GM19324 (cell line): Measurements from ENCODE around the gene SNPH.
"Not testable (repeated sequence)": the region's sequence is repeated elsewhere in the genome, so short reads cannot be mapped to it uniquely, and the experiment has no call there.

ENCODE experiments used
- ATAC-seq: cut with Tn5 transposase; IDR thresholded peaks from one replicate; pipeline ENCODE4 v1.9.1; 2021; ENCODE audit warnings: mild to moderate bottlenecking, moderate library complexity; ENCODE audit not compliant: unreplicated experiment, low FRiP score

The SNPH gene, protein sequence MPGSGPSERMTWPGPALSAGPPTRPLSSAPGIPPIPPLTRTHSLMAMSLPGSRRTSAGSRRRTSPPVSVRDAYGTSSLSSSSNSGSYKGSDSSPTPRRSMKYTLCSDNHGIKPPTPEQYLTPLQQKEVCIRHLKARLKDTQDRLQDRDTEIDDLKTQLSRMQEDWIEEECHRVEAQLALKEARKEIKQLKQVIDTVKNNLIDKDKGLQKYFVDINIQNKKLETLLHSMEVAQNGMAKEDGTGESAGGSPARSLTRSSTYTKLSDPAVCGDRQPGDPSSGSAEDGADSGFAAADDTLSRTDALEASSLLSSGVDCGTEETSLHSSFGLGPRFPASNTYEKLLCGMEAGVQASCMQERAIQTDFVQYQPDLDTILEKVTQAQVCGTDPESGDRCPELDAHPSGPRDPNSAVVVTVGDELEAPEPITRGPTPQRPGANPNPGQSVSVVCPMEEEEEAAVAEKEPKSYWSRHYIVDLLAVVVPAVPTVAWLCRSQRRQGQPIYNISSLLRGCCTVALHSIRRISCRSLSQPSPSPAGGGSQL

DNA sequence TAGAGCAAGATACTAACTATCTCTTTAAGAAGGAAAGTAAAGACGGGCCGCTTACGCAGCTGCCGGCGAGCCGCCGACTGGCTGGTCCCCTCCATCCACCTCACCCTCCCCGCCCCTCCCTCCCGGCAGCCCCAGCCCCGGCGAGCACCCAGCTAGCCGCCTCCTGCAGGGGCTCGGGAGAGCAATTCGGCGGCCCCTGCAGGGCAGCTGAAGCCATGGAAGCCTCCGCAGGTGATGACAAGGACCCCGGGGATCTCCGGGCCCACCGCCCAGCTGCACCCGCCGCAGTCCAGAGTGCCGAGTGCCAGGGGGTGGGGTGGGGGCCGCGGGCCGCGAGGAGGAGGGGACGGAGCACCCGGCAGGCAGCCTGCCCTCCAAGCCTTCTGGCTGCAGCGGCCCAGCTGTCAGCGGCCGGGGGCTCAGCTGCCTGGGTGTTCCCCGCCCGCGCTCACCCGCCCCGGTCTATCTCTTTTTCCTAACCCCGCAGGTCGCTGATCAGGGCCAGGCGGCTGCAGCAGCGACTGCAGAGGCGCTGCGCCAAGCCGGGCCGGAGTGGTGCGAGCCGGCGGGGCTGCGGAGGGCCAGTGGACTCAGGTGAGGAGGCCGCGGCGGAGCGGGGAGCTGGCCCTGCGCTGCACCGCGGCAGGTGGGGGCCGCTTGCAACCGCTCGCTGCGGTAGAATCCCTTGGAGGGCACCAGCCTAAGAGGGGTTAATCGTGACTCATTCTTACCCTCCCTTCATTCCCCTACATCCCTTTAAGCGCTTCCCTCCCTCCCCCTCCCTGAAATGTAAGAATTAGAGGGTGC is at the start of gene SNPH:
TSS of gene SNPH (plus strand) at position 128 of the 807 bp plus-strand sequence. CDS start 29,946 bp downstream, outside the sequence.
- ATAC-seq, result no peak

DNA sequence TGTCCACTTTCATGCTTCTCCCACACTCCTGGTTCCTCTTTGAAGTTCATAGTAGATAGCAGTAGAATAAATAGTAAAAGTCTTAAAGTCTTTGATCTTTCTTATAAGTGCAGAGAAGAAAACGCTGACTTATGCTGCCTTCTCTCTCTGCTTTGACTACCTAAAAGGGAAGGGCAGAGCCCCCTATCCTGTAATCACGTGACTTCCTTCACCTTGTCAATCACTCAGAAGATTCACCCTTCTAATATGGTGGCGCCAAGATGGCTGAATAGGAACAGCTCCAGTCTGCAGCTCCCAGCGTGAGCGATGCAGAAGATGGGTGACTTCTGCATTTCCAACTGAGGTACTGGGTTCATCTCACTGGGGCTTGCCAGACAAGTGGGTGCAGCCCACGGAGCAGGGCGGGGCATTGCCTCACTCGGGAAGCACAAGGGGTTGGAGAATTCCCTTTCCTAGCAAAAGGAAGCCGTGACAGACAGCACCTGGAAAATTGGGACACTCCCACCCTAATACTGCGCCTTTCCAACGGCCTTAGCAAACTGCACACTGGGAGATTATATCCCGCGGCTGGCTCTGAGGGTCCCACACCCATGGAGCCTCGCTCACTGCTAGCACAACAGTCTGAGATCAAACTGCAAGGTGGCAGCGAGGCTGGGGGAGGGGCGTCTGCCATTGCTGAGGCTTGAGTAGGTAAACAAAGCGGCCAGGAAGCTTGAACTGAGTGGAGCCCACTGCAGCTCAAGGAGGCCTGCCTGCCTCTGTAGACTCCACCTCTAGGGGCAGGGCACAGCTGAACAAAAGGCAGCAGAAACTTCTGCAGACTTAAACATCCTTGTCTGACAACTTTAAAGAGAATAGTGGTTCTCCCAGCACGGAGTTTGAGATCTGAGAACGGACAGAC is 49.3 kb upstream of the SNPH start:
- ATAC-seq, result not testable (repeated sequence)

DNA sequence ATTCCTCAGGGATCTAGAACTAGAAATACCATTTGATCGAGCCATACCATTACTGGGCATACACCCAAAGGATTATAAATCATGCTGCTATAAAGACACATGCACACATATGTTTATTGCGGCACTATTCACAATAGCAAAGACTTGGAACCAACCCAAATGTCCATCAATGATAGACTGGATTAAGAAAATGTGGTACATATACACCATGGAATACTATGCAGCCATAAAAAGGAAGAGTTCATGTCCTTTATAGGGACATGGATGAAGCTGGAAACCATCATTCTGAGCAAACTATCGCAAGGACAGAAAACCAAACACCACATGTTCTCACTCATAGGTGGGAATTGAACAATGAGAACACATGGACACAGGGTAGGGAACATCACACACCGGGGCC is 43.3 kb upstream of the SNPH start:
- not testable (repeated sequence) for ATAC-seq

DNA sequence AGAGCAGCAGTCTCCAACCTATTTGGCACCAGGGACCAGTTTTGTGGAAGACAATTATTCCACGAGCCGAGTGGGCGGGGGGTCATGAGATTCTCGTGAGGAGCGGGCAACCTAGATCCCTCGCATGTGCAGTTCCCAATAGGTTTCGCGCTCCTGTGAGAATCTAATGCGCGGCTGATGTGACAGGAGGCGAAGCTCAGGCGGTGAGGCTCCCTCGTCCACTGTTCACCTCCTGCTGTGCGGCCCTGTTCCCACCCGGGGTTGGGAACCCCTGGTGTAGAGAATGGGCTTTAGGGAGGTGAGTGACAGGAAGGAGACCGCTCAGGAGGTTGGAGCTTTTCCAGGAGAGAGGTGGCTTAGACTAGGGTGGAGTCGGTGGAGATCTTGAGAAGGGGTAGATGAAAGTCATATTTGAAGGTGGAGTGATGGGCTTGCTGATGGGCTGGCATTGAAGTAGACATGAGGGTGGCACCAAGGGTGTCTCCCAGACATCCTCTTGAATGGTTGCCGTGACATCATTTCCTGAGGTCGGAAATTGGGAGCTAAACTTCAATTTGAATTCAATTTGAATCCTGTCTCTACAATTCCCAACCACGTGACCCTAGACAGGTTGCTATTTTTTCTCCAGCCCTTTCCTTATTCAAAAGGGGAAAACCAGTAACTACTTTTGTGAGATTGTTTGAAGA is 41.7 kb upstream of the SNPH start:
- no peak for ATAC-seq

DNA sequence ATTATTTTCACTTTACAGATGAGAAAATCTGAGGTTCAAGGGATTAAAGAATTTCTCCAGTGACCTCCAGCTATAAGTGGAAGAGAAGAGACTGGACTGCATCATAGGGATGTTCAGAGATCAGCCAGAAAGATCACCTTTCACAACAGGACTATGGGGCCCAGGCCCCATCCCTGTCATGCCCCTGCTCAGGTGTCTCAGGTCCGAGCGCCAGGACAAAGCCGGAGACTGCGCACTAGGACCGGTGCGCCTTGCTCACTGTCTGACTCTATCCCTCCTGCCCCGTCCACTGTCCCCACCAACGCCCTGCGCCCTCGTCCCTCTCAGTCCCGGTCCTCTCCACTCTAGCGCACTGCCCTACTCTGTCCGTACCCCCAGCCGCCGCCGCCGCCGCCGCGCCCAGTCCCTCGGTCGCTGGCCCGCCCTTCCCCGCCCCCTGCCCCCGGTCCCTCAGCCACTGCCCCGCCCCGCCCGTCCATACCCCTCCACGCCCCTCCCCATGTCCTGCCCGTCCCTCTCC is 40.8 kb upstream of the SNPH start:
- no peak for ATAC-seq

DNA sequence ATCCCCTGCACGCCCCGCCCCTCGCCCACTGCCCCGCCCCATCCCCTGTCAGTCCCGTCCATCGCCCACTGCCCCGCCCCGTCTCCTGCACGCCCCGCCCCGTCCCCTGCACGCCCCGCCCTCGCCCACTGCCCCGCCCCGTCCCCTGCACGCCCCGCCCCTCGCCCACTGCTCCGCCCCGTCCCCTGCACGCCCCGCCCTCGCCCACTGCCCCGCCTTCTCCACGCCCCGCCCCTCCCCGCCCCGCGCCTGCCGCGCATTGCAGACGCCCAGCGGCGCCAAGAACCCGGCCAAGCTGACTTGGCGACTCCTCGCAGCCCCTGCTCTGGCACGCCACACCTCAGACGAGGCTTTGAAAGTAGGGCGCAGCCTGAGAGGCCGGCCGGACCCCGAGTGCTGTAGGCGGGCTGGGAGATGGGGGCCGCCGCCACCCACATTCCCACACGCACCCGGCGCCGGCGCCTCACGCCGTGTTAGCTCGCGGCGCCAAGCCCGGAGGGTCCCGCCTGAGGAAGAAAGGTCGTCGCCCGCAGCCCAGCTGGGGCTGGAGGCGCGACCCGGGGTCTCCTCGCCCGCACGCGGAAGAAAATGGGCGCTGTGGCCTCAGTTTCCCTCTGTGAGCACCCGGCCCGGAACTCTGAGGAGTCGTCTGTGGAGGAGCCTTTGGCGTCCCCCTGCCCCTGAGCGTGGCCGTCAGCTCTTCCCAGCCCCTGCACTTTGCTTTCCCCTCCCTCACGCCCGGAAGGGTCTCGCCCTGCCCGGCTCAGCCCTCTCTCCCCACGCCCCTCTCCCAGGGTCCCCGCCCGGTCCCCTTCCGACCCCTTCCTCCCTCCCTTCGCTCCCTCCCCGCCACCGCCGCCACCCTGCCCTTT is 40.1 kb upstream of the SNPH start, which contains the start of gene RAD21L1:
TSS of gene RAD21L1 (plus strand) at position 262 of the 872 bp plus-strand sequence. CDS start 2,410 bp downstream, outside the sequence.
- no peak for ATAC-seq

DNA sequence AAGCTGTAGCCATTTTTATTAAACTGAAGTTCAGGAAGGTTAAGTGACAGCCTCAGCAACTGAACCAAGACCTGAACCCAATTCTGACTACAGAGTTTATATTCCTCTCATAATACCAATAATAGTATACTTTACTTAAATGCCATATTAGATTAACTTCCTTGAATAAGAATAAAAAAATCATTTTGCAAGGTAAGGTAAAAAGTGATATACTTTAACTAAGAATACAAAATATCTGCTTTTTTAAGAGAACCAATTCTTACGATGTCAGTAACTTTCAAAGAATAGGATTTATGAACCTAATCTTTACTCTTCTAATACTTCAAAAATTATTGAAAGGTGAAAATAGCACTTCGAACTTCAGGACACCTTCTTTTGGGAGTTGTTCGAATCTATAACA is 36.6 kb upstream of the SNPH start:
- no peak for ATAC-seq

DNA sequence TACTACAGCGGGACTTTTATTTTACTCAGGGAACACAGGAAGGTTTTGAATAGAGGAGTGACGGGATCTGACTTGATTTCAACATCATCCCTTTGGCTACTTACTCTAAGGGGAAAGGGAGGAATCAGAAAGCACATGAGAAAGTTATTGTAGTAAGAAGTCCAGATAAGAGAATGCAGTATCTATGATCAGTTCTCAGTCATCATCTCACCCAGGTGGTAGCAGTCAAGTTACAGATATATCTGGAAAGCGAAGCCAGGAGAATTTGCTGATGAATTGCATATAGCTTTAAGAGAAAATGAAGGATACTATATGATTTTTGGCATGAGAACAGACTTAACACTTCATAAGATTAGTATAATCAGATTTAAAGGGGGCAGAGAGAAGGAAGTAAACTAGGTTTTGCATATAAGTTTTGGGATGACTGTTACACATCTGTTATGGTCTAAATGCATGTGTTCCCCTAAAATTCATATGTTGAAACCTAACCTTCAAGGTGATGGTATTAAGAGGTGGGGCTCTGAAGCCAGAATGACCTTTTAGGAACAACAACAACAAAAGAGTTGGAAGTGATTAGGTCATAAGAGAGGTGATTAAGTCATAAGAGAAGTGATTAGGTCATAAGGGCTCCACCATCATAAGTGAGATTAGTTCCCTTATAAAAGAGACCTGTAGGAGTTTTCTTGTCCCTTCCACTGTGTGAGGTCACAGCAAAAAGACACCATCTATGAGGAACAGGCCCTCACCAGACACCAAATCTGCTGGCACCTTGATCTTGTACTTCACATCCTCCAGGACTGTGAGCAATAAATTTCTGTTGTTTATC is 33.6 kb upstream of the SNPH start:
- no peak for ATAC-seq

DNA sequence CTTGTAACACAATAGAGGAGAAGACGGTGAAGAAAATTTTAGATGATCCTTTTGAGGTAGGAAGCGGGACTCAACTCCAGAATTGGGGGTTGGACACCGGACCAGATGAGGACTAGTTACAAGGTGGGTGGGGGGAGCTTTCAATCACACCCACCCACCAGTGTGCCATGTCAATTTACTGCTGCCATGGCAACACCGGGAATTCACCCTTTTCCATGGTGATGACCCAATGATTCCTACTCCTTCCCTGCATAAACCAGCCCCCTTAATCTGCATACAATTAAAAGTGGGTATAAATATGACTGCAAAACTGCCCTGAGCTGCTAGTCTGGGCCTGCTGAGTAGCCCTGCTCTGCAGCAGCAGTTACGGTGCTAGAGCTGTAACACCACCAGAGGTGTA is 25.5 kb upstream of the SNPH start:
- no peak for ATAC-seq

DNA sequence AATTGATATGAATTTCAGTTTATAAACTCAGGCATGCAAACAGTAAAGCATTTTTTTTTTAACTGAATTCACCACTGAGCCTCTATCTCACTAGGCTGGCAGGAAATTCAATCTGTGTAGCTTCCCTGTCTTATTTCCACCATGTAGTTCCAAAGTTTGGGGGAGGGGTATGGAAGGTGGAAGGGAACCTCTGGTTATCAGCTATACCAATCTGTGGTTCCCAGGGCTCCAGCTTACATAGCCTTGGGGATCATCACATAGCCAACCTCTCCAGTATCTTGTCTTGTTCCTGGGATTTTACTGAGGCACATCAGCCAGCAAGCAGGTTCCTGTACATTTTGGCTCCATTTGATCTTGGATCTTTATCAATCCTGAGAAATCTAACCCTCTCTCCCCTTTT is 24.6 kb upstream of the SNPH start:
- ATAC-seq, result no peak

DNA sequence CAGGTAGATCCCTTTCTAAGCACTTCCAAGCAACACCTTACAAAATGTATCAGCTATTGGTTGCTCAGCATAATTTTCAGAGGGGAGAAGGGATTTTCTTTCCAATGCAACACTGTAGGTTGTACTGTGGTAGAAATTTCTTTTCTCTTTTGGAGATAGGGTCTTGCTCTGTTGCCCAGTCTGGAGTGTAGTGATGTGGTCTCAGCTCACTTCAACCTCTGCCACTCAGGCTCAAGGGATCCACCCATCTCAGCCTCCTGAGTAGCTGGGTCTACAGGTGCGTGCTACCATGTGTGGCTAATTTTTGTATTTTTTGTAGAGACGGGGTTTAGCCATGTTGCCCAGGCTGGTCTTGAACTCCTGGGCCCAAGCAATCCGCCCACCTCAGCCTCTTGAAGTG is 24.0 kb upstream of the SNPH start:
- ATAC-seq, result no peak

DNA sequence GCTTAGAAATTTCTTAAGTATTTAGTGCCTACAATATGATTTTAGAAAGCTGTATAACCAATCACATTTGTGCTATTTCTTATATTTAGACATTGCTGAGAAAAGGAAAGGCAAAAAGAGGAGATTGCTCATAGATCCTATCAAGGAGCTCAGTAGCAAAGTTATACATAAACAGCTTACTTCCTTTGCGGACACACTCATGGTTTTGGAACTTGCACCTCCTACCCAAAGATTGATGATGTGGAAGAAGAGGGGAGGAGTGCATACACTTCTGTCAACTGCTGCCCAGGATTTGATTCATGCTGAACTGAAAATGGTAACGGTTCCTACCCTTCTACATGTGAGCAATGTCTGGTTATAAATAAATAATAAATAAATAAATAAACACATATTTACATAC is 23.6 kb upstream of the SNPH start:
- no peak for ATAC-seq

DNA sequence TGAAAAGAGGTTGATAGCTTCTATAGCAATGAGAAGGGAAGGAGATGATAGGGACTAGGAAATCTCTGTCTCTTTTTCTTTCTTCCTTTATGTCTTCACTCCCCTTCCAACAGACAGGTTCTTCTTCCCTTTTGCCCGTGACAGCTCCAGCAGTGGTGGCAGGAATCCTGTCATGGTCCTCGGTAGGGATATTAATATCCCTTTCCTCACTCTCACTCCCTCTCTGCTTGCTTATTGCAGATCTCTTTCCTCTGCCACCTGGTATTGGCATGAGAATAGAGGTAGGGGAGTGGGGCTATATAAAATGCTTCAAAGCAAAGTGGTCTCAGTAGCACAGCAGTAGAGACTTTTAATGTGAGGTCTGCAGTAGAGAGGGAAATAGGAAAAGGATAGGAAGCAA is 20.5 kb upstream of the SNPH start:
- ATAC-seq, result no peak

DNA sequence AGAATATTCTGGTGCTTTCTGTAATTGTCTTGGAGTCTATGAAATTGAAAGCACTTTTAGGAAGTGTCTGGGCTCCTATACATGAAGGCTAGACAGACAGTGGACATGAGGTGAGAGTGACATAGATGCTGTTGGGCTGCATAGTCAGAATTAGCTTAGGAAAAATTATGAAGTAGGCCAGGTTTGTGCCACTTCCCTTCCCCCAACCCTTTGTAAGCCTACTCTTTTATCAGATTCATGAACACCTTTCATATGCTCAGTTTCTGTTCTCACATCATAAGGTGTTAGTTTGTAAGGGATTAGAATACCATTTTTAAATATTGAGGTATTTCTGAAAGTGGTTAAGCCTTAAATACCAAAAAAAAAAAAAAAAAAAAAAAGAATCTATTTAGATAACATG is 18.4 kb upstream of the SNPH start:
- no peak for ATAC-seq

DNA sequence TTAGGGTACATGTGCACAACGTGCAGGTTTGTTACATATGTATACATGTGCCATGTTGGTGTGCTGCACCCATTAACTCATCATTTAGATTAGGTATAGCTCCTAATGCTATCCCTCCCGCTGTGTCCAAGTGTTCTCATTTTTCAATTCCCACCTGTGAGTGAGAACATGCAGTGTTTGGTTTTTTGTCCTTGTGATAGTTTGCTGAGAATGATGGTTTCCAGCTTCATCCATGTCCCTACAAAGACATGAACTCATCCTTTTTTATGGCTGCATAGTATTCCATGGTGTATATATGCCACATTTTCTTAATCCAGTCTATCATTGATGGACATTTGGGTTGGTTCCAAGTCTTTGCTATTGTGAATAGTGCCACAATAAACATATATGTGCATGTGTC is 15.8 kb upstream of the SNPH start:
- ATAC-seq, result not testable (repeated sequence)

DNA sequence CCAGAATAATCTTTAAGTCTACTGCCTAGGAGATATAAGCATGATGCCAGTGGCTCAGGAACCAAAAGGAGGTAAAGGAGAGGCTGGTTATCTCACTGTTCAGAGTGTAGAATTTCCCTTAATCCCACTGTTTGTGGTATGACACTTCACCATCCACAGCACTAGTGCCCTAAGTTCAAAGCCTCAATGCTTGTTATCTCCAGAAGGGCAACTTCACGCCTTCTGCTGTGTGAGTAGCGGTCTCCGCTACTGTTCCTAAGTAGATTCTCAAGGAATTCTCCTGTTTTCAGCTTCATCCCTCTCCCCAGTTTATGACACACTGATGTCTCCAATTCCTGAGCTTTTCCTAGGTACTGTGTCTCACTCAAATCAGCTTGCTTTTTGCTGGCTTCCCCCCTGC is 13.7 kb upstream of the SNPH start:
- no peak for ATAC-seq

DNA sequence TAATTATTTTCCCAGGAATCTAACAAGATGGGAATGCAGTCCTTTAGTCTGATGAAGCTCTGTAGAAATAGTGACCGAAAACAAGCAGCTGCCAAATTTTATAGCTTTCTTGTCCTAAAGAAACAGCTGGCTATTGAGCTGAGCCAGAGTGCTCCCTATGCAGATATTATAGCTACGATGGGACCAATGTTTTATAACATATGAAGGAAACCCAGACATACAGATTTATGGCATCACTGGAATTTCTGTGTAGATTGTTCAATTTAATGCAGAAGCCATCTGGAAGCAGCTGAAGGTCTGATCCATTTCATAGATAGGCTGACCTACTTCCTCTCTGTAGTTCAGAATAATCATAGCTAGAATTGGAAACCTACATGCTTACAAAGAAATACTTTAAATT is 11.8 kb upstream of the SNPH start:
- no peak for ATAC-seq

DNA sequence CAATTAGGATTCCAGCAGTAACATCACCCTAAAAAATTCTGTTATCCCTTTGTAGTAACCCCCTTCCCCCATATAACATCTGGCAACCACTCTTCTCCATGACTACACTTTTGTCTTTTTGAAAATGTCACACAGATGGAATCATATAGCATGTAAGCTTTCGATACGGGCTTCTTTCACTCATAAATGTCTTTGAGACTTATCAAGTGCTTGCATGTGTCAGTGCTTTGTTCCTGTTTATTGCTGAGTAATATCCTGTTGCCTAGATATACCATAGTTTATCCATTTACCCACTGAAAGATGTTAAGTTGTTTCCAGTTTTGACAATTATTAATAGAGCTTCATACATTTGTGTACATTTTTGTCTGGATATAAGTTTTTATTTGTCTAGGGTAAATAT is 10.4 kb upstream of the SNPH start:
- no peak for ATAC-seq
